K562 (cell line): Measurements from ENCODE around the gene MAP1S.

Experiments
- ETS2 ChIP-seq: IDR thresholded peaks from 2 replicates; pipeline ENCODE4 v1.6.1; 2016; ENCODE audit warnings: borderline replicate concordance, missing genetic modification characterization, mild to moderate bottlenecking, moderate library complexity, missing compliant biosample characterization; ENCODE audit not compliant: poor library complexity, severe bottlenecking
- POLR2A ChIP-seq: fragments of 450-650 bp; conservative IDR thresholded peaks from 2 replicates; pipeline ENCODE4 v1.6.1; 2016
- POLR2AphosphoS2 ChIP-seq: IDR thresholded peaks from 2 replicates; pipeline ENCODE4 v1.6.1; 2012; ENCODE audit warnings: low read length, improper control_type of control experiment
- PREB ChIP-seq: sonication (generic); formaldehyde crosslinking; IDR thresholded peaks from 2 replicates; pipeline ENCODE4 v1.8.1; 2023; ENCODE audit warnings: mild to moderate bottlenecking, missing genetic modification reagents
- SETDB1 ChIP-seq: IDR thresholded peaks from one replicate; pipeline ENCODE4 v1.6.1; 2012; ENCODE audit warnings: low read length, control low read depth, inconsistent platforms
- SP1 ChIP-seq: sonication (generic); formaldehyde crosslinking; IDR thresholded peaks from 2 replicates; pipeline ENCODE4 v1.8.1; 2022; ENCODE audit warnings: mild to moderate bottlenecking, missing genetic modification reagents
- TAF1 ChIP-seq: IDR thresholded peaks from 2 replicates; pipeline ENCODE4 v1.6.1; 2011; ENCODE audit warnings: mild to moderate bottlenecking, low read length, moderate library complexity; ENCODE audit not compliant: insufficient read depth, control insufficient read depth, severe bottlenecking; ENCODE audit errors: extremely low read depth
- TRIM24 ChIP-seq, 2 experiments: fragments of 450-650 bp; IDR thresholded peaks; 2 replicates each; pipeline ENCODE4 v1.6.1; 2016
- ZNF12 ChIP-seq: sonication (generic); formaldehyde crosslinking; IDR thresholded peaks from 2 replicates; pipeline ENCODE4 v1.4.0; 2020; ENCODE audit warnings: mild to moderate bottlenecking, missing genetic modification reagents
- ZNF274 ChIP-seq: IDR thresholded peaks from 2 replicates; pipeline ENCODE4 v1.6.1; 2011; ENCODE audit warnings: low read depth, mild to moderate bottlenecking, low read length, moderate library complexity, borderline replicate concordance
- TF ChIP-seq, protein P1 (sequence below): sonication (generic); formaldehyde crosslinking; IDR thresholded peaks from 2 replicates; pipeline ENCODE4 v1.5.0; 2020; ENCODE audit warnings: missing genetic modification reagents
- TF ChIP-seq, protein P2 (sequence below): sonication (generic); formaldehyde crosslinking; IDR thresholded peaks from 2 replicates; pipeline ENCODE4 v1.8.1; 2023; ENCODE audit warnings: mild to moderate bottlenecking, missing genetic modification reagents
- TF ChIP-seq, protein P3 (sequence below), 3 experiments: IDR thresholded peaks in 2 of 3; conservative IDR thresholded peaks in 1 of 3; 2 replicates each; pipeline ENCODE4 v1.5.1; 2011 to 2012; ENCODE audit warnings: low read length in 3 of 3, mild to moderate bottlenecking in 3 of 3, control low read depth in 2 of 3, improper control_type of control experiment in 1 of 3, inconsistent platforms in 1 of 3, low read depth in 1 of 3, mixed read lengths in 1 of 3, moderate library complexity in 1 of 3; ENCODE audit not compliant: insufficient read depth in 2 of 3

GRCh38 chr19:17762505-17763229, 43.4 kb downstream of the MAP1S start:
- TF ChIP-seq, protein P1, sequence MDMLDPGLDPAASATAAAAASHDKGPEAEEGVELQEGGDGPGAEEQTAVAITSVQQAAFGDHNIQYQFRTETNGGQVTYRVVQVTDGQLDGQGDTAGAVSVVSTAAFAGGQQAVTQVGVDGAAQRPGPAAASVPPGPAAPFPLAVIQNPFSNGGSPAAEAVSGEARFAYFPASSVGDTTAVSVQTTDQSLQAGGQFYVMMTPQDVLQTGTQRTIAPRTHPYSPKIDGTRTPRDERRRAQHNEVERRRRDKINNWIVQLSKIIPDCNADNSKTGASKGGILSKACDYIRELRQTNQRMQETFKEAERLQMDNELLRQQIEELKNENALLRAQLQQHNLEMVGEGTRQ (CRISPR knock-in tag), result no peak
- no peak for TF ChIP-seq SETDB1
- TF ChIP-seq POLR2A, result no peak
- TF ChIP-seq, protein P2, sequence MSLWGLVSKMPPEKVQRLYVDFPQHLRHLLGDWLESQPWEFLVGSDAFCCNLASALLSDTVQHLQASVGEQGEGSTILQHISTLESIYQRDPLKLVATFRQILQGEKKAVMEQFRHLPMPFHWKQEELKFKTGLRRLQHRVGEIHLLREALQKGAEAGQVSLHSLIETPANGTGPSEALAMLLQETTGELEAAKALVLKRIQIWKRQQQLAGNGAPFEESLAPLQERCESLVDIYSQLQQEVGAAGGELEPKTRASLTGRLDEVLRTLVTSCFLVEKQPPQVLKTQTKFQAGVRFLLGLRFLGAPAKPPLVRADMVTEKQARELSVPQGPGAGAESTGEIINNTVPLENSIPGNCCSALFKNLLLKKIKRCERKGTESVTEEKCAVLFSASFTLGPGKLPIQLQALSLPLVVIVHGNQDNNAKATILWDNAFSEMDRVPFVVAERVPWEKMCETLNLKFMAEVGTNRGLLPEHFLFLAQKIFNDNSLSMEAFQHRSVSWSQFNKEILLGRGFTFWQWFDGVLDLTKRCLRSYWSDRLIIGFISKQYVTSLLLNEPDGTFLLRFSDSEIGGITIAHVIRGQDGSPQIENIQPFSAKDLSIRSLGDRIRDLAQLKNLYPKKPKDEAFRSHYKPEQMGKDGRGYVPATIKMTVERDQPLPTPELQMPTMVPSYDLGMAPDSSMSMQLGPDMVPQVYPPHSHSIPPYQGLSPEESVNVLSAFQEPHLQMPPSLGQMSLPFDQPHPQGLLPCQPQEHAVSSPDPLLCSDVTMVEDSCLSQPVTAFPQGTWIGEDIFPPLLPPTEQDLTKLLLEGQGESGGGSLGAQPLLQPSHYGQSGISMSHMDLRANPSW (CRISPR knock-in tag), result no peak
- TF ChIP-seq ZNF274, result no peak
- TF ChIP-seq PREB (CRISPR knock-in tag), result no peak
- no peak for TF ChIP-seq ETS2
- TF ChIP-seq SP1 (CRISPR knock-in tag), result peak; percentile 76
- TF ChIP-seq TRIM24 (IDR thresholded peaks at IDR 0.05), result no peak
- no peak for TF ChIP-seq POLR2AphosphoS2
- TF ChIP-seq, protein P3, sequence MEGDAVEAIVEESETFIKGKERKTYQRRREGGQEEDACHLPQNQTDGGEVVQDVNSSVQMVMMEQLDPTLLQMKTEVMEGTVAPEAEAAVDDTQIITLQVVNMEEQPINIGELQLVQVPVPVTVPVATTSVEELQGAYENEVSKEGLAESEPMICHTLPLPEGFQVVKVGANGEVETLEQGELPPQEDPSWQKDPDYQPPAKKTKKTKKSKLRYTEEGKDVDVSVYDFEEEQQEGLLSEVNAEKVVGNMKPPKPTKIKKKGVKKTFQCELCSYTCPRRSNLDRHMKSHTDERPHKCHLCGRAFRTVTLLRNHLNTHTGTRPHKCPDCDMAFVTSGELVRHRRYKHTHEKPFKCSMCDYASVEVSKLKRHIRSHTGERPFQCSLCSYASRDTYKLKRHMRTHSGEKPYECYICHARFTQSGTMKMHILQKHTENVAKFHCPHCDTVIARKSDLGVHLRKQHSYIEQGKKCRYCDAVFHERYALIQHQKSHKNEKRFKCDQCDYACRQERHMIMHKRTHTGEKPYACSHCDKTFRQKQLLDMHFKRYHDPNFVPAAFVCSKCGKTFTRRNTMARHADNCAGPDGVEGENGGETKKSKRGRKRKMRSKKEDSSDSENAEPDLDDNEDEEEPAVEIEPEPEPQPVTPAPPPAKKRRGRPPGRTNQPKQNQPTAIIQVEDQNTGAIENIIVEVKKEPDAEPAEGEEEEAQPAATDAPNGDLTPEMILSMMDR (IDR thresholded peaks at IDR 0.05 in 2 of 3, conservative IDR thresholded peaks at IDR 0.05 in 1 of 3; ENCODE audit: insufficient read depth in 2 of 3, low read depth in 1 of 3, low read length in 3 of 3), result no peak
- no peak for TF ChIP-seq ZNF12 (CRISPR knock-in tag)
- no peak for TF ChIP-seq TAF1
